Brain microvascular endothelial cell (primary cell): Measurements from ENCODE around the gene SH3RF3.

Experiments
- DNase-seq: peaks from one replicate; pipeline ENCODE4 v3.0.0-alpha.2; 2020
- H3K27ac ChIP-seq: fragments of 250-450 bp; sonication (Bioruptor Pico); 2 replicates; pipeline ENCODE4 v1.5.1; 2020; ENCODE audit warnings: mild to moderate bottlenecking, moderate library complexity
- H3K27me3 ChIP-seq: fragments of 250-450 bp; sonication (Bioruptor Pico); replicated peaks from 2 replicates; pipeline ENCODE4 v1.5.1; 2020; ENCODE audit warnings: mild to moderate bottlenecking
- H3K36me3 ChIP-seq: fragments of 250-450 bp; sonication (Bioruptor Pico); replicated peaks from 2 replicates; pipeline ENCODE4 v1.5.1; 2020; ENCODE audit warnings: mild to moderate bottlenecking
- H3K4me3 ChIP-seq: 2 replicates; pipeline ENCODE4 v1.5.1; 2011; ENCODE audit warnings: low read depth, mild to moderate bottlenecking, control low read depth, low read length, moderate library complexity
- in situ Hi-C: cut with HindIII; loops from 2 replicates; pipeline ENCODE4 v1.10.0; 2017; ENCODE audit warnings: low sequenced_read_pairs, low pct_ligation_motif_present
- TF ChIP-seq, protein P1 (sequence below): IDR thresholded peaks from 2 replicates; pipeline ENCODE4 v1.5.1; 2011; ENCODE audit warnings: low read depth, mild to moderate bottlenecking, moderate library complexity, low read length, control low read depth, inconsistent platforms; ENCODE audit errors: missing control alignments

The SH3RF3 gene

DNA sequence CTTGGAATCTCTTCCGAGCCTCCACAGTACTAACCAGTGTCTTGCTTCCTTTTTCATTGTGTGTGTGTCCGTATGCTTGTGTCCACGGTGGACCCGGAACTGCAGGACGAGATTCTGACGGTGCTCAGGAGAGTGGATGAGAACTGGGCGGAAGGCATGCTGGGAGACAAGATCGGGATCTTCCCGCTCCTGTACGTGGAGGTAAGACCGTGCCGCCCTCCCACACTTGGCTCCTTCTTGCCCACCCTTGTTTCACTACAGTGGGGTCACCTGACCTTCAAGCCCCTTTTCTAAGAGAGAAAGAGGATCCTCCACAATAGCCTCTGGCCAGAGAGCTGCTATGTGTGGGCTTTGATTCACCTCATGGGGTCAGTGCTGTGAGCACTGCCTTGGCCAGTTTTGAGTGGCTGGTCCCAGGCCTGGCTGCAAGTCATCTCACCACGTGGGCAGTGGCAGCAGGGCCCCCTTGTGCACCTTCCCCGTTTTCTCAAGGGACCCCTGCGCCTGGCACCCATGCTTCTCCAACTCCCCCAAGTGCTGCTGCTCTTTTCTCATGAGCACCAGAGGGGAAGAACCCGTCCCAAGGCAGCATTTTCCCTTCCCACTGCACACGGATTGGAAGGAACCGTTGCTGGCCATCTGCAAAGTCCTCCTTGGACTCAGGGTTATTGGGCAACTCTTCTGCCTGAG lies 242.6 kb downstream of the SH3RF3 start:
- in situ Hi-C loops = no loop called here
- Histone ChIP-seq H3K27ac (no peak overlapping the region), H3K4me3 (no peak overlapping the region), H3K36me3 (no peaks in the 10 kb centered on the region), H3K27me3 (no peaks in the 10 kb centered on the region)
- TF ChIP-seq, protein P1, sequence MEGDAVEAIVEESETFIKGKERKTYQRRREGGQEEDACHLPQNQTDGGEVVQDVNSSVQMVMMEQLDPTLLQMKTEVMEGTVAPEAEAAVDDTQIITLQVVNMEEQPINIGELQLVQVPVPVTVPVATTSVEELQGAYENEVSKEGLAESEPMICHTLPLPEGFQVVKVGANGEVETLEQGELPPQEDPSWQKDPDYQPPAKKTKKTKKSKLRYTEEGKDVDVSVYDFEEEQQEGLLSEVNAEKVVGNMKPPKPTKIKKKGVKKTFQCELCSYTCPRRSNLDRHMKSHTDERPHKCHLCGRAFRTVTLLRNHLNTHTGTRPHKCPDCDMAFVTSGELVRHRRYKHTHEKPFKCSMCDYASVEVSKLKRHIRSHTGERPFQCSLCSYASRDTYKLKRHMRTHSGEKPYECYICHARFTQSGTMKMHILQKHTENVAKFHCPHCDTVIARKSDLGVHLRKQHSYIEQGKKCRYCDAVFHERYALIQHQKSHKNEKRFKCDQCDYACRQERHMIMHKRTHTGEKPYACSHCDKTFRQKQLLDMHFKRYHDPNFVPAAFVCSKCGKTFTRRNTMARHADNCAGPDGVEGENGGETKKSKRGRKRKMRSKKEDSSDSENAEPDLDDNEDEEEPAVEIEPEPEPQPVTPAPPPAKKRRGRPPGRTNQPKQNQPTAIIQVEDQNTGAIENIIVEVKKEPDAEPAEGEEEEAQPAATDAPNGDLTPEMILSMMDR = no peak
- DNase-seq = no peak

DNA sequence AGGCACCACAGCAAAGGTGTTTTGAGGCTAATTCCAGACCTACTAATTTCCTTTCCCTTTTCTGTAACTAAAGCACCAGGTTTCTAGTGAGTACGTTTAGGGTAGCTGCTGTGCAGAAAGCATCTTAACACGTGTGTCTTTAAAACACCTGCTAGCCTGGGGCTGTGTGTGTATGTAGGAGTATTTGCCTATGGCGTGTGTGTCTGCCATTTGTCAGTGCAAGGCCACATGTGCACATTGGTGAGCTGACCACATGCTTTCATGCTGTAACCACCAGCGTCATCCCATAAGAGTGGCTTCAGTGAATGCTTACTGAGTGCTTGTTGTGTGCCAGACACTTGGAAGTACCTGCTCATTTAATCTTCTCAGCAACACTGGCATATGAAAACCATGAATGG lies 243.2 kb downstream of the SH3RF3 start:
- in situ Hi-C loops = no loop called here

DNA sequence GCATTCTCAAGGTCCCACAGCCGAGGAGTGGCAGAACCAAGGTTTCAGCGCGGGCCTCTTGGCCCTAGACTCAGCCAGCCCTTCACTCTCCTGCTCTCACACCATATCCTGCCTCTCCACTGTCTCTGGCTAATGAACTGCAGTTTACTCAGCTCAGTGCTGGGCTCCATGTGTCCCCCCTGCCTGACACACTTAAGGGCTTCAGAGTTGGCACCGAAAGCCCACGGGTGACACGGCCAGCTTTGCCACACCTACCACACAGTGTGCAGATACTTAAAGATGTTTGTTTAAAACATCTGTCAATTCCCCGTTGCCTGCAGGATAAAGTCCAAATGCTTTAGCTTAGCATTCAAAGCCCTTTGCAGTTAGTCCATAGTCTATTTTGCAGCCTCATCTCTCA lies 243.6 kb downstream of the SH3RF3 start:
- in situ Hi-C loops = no loop called here
- Histone ChIP-seq H3K27me3 (no peaks in the 10 kb centered on the region), H3K27ac (no peak overlapping the region), H3K36me3 (no peaks in the 10 kb centered on the region), H3K4me3 (no peak overlapping the region)
- DNase-seq = no peak
- TF ChIP-seq, protein P1 = no peak

More for the DNA sequence above, 243.2 kb downstream of the SH3RF3 start:
- H3K4me3 ChIP-seq = no peak overlapping the region
- no peaks in the 10 kb centered on the region for H3K36me3 ChIP-seq
- TF ChIP-seq, protein P1 = no peak
- no peaks in the 10 kb centered on the region for H3K27me3 ChIP-seq
- H3K27ac ChIP-seq = no peak overlapping the region
- DNase-seq = no peak

- in situ Hi-C loops = no loop called here
- H3K36me3 ChIP-seq = no peaks in the 10 kb centered on the region
- no peaks in the 10 kb centered on the region for H3K27me3 ChIP-seq
- no peak overlapping the region for H3K4me3 ChIP-seq
- H3K27ac ChIP-seq = no peak overlapping the region
- DNase-seq = no peak
- TF ChIP-seq, protein P1 = no peak
Measured at GRCh38 chr2:109373791-109374547, 245.0 kb downstream of the SH3RF3 start.

- no peak for DNase-seq
- no peaks in the 10 kb centered on the region for H3K27me3 ChIP-seq
- TF ChIP-seq, protein P1 = no peak
- in situ Hi-C loops = no loop called here
- H3K4me3 ChIP-seq = no peak overlapping the region
- H3K36me3 ChIP-seq = no peaks in the 10 kb centered on the region
- no peak overlapping the region for H3K27ac ChIP-seq
Measured at GRCh38 chr2:109374548-109375130, 245.6 kb downstream of the SH3RF3 start.
